Nephron progenitor cell (in vitro differentiated cells): ENCODE data around the gene FABP7.

ENCODE experiments used
- DNase-seq: peaks from one replicate; pipeline ENCODE4 v3.0.0; 2021
- H3K27ac Mint-ChIP-seq: 2 replicates; pipeline ENCODE4 v1.8.0; 2021; ENCODE audit warnings: mild to moderate bottlenecking, moderate library complexity, mixed read lengths
- H3K27me3 Mint-ChIP-seq: 2 replicates; pipeline ENCODE4 v1.8.0; 2021; ENCODE audit warnings: mild to moderate bottlenecking, low read depth, mixed read lengths; ENCODE audit not compliant: poor library complexity
- H3K36me3 Mint-ChIP-seq: 2 replicates; pipeline ENCODE4 v1.8.0; 2021; ENCODE audit warnings: low read depth, mixed read lengths
- H3K4me1 Mint-ChIP-seq: 2 replicates; pipeline ENCODE4 v1.8.0; 2021; ENCODE audit warnings: mixed read lengths
- H3K4me3 Mint-ChIP-seq: 2 replicates; pipeline ENCODE4 v1.8.0; 2021; ENCODE audit warnings: mild to moderate bottlenecking, moderate library complexity, mixed read lengths
- H3K9me3 Mint-ChIP-seq: 2 replicates; pipeline ENCODE4 v1.8.0; 2021; ENCODE audit warnings: mild to moderate bottlenecking, moderate library complexity, mixed read lengths
- TF ChIP-seq, protein P1 (sequence below): fragments of 200-600 bp; sonication (generic); IDR thresholded peaks from 2 replicates; pipeline ENCODE4 v1.5.0; 2021; ENCODE audit warnings: antibody characterized with exemption

The FABP7 gene

DNA sequence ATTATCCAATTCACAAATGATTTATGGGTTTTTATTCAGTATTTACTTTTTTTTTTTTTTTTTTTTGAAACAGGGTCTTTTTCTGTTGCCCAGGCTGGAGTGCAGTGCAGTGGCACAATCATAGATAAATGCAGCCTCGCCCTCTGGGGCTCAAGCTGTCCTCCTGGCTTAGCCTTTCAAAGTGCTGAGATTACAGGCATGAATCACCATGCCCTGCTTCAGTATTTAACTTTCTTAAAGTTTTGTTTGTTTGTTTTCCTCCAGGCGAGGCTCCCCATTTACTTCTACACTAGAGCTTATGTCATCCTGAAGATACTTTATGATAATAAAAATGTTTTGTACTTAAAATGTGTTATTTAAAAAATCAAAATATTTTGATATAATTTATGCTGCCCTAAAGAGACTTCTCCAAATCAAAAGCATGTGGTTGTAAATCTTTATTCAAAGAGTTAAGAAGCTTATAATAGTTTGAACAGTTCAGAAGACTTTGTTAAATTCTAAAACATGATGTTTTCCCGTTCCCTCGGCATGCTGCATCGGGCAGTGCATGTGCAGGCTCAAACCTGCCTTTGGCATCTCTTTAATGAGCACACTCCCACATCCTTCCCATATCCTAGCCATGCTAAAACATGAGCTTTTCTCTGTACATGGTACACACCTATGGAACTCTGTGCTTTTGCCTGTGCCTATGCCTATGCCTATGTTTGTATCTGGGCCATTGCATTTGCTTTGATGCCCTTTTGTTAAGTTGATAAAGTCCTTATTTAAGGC lies 20.6 kb downstream of the FABP7 start:
- Mint-ChIP-seq H3K9me3 (no peaks in the 10 kb centered on the region), H3K36me3 (peaks cover 5% of the 10 kb centered on the region), H3K4me1 (peaks cover 15% of the 10 kb centered on the region), H3K27me3 (no peaks in the 10 kb centered on the region), H3K4me3 (no peak overlapping the region), H3K27ac (no peak overlapping the region)
- no peak for DNase-seq
- TF ChIP-seq, protein P1, sequence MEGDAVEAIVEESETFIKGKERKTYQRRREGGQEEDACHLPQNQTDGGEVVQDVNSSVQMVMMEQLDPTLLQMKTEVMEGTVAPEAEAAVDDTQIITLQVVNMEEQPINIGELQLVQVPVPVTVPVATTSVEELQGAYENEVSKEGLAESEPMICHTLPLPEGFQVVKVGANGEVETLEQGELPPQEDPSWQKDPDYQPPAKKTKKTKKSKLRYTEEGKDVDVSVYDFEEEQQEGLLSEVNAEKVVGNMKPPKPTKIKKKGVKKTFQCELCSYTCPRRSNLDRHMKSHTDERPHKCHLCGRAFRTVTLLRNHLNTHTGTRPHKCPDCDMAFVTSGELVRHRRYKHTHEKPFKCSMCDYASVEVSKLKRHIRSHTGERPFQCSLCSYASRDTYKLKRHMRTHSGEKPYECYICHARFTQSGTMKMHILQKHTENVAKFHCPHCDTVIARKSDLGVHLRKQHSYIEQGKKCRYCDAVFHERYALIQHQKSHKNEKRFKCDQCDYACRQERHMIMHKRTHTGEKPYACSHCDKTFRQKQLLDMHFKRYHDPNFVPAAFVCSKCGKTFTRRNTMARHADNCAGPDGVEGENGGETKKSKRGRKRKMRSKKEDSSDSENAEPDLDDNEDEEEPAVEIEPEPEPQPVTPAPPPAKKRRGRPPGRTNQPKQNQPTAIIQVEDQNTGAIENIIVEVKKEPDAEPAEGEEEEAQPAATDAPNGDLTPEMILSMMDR = no peak

DNA sequence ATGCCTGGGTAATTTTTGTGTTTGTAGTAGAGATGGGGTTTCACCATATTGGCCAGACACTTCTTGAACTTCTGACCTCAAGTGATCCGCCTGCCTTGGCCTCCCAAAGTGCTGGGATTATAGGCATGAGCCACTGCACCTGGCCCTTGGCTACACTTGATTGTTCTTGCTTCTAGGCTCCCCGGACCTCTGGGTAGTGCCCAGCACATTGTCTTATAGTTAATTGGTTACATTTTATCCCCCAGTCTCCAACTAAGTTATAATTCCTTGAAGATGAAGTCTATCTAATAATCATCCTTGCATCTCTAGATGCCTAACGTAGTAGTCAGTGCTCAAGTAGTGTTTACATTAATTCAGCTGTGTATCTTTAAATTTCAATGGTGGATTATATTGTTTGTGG lies 21.4 kb downstream of the FABP7 start:
- no peak for DNase-seq
- H3K27ac Mint-ChIP-seq = no peak overlapping the region
- peaks cover 15% of the 10 kb centered on the region for H3K4me1 Mint-ChIP-seq
- no peak overlapping the region for H3K4me3 Mint-ChIP-seq
- TF ChIP-seq, protein P1 = no peak
- peaks cover 5% of the 10 kb centered on the region for H3K36me3 Mint-ChIP-seq
- H3K9me3 Mint-ChIP-seq = no peaks in the 10 kb centered on the region
- no peaks in the 10 kb centered on the region for H3K27me3 Mint-ChIP-seq

DNA sequence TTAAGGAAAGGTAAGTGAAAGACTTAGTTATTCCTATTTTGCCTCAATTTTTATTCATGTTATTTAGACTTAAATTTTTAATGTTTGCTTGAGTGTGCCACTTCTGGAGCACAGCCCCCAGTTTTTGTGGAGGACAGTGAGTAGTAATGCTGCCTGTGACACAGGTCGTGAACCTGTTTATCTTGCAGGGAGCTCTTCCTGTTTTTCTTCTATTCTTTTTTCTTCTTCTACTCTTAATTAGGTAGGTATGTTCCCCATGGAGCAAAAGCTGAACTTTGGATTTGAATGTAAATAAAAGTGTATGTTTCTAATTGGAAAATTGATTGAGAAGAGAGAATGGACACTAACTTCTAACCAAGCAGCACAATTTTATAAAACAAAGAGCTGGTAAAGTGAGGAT lies 21.9 kb downstream of the FABP7 start:
- DNase-seq = no peak
- Mint-ChIP-seq H3K27me3 (no peaks in the 10 kb centered on the region), H3K4me1 (peaks cover 15% of the 10 kb centered on the region), H3K4me3 (no peak overlapping the region), H3K9me3 (no peaks in the 10 kb centered on the region), H3K27ac (no peak overlapping the region), H3K36me3 (peaks cover 5% of the 10 kb centered on the region)
- TF ChIP-seq, protein P1 = no peak

DNA sequence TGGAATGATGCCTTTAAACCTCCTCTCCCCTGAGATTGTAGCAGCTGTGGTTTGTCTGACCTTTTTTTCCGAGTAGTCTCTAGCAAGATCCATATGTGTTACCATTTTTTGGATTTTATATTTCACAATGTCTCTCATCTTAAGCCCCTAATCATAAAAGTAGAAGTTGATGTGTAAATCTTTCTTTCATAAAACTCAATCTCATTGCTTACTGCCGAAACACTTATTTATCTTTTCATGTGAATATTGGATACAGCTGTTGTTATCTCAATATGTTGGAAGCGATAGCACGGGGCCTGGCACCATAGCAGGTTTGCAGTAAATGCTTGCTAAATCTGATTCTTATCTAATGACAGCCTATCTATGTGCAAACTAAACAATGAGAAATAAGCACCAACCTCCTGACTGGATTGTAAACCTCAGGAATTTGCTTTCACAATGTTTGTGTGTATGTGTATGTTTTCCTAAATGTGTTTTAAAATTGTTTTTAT lies 23.7 kb downstream of the FABP7 start:
- Mint-ChIP-seq H3K9me3 (no peaks in the 10 kb centered on the region), H3K27ac (no peak overlapping the region), H3K27me3 (no peaks in the 10 kb centered on the region), H3K4me3 (no peak overlapping the region), H3K36me3 (peaks cover 5% of the 10 kb centered on the region), H3K4me1 (peaks cover 15% of the 10 kb centered on the region)
- TF ChIP-seq, protein P1 = no peak
- no peak for DNase-seq

DNA sequence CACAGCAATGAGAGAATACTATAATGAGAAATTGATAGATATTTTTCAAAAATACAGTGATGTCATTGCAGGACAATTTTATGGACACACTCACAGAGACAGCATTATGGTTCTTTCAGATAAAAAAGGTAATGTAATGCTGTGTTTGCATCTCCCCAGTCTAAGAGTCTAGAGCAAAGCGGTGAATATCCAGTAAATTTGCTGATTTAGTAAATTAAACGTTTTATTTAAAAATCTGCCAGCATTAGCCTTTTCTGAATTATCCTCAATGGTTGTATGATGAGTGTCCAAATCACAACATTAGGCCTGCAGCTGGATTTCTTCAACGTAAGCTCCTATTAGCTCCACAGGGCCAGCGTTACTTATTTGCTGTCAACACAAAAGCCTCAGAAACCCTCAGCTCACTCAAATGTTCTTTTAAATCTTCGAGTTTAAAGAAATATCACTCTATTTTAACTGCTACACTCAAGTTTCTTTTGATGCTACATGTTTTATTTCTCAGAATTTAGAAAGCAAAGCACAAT lies 25.5 kb downstream of the FABP7 start:
- no peak for DNase-seq
- H3K36me3 Mint-ChIP-seq = peaks cover 5% of the 10 kb centered on the region
- H3K27me3 Mint-ChIP-seq = no peaks in the 10 kb centered on the region
- TF ChIP-seq, protein P1 = no peak
- no peak overlapping the region for H3K27ac Mint-ChIP-seq
- peaks cover 15% of the 10 kb centered on the region for H3K4me1 Mint-ChIP-seq
- no peak overlapping the region for H3K4me3 Mint-ChIP-seq
- H3K9me3 Mint-ChIP-seq = no peaks in the 10 kb centered on the region

DNA sequence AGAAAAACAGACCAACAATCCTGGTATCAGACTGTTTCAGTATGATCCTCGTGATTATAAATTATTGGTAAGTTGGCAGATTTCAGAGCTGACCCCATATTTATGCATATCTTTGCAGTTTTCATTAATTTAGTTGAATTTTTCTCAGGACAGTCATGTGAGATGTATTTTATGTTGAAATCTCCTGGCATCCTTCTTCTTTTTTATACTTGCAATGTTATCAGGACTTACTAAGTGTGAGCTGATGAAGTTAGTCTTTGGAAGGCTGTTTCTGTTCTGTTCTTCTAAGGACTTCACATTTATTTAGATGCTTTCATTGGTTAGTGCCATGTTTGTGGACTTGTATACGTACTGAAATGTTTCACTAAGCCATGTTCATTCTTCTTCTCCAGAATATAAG lies 26.8 kb downstream of the FABP7 start:
- H3K9me3 Mint-ChIP-seq = no peaks in the 10 kb centered on the region
- no peak for DNase-seq
- H3K27me3 Mint-ChIP-seq = no peaks in the 10 kb centered on the region
- TF ChIP-seq, protein P1 = no peak
- no peak overlapping the region for H3K27ac Mint-ChIP-seq
- H3K36me3 Mint-ChIP-seq = peaks cover 11% of the 10 kb centered on the region
- H3K4me3 Mint-ChIP-seq = no peak overlapping the region
- peaks cover 4% of the 10 kb centered on the region for H3K4me1 Mint-ChIP-seq
